Measurements from ENCODE around the gene FOCAD.

GRCh38 chr9:20664501-20664900 is 19.6 kb upstream of the FOCAD start:
- TF ChIP-seq CTCF (IDR thresholded peaks at IDR 0.05), result no peak
- TF ChIP-seq POLR2A (IDR thresholded peaks at IDR 0.05), result no peak
